Suppressor macrophage (primary cell): ENCODE measurements around the gene FHIT.
A peak's percentile ranks its signal among the peaks of the same experiment; 100 is the strongest.

Source experiments
- DNase-seq, 4 experiments: peaks; one replicate each; pipeline ENCODE4 v3.0.0-alpha.2; 2020 to 2022

FHIT gene

DNA sequence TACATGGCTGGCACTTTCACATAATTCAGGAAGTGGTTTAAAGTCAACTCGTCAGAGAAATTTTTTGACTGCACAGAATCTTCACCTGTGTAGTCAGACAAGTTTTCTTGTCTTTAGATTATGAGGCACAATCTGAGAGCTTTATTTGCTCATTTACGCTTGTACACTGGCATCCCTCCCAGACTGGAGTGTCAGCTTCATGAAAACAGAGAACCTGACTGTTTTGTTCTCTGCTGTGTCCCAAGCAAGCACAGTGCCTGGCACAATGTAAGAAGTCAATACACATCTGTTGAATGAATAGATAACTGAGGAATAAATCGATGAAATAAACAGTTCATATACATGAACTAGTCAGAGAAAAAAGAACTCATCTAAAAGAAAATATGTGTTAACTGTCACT is 1355.3 kb downstream of the FHIT start:
- DNase-seq: no peak

DNA sequence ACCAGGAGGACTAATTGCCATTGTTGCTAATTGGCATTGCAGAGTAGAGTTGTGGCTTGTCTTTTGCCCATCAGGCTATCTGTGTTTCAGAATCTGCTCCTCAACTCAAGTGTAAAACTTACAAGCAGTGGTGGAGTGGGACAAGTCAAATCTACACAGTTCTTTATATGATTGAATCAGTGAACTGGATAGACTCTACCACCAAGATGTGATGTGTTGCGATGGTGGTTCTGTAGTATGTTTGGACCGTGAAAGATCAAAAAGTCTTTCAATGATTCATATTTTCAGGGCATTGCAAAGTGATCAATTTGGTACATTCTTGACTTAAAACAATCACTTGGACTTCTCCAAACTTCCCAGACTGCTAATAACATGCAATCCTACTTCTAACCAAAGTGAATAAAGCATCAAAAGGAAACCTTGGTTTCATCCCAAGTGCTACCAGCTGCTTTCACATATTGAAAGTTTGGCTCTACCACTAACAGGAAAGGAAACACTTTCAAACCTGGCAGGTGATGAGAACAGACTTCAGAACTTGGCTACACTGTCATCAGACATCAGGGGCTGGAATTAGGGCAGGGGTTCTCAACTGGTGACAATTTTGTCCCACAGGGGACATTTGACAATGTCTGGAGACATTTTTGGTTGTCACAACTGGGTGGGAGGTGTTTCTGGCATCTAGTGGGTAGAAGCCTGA is 1356.7 kb downstream of the FHIT start:
- no peak for DNase-seq

DNA sequence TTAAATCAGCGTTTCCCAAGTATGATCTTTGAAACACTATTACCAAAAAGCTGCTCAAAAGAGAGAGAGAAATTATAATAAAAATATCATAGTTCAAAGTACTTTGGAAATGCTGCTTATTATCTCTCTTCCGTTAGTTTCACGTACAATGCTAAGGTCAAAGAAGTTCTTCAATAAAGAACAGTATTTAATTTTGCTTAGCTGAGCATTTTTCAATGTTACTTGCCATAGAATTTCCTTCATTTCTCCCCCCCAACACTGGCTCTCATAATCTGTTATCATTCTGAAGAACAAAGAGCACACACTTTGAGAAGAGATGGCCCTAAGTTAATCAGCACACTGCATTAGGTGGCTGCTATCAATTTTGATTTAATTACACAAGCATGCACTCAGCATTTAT is 1360.6 kb downstream of the FHIT start:
- no peak for DNase-seq

DNA sequence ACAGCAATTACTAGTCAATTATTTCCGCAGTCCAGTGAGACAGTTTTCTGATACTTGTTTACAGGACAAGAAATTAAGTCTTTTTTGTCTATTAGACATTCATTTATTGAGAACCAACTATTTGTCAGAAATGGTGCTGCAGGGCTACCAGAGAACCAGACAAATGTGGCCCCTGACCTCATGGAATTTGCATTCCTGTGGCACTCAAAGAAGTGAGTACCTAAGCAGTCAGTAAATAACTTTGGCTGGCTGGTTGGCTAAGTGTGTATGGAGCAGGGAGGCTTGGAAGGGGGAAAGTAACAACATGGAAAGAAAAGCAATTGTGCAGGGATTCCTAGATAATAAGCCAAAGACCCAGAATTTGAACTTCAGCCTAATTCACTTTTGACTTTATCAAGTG is 1364.5 kb downstream of the FHIT start:
- no peak for DNase-seq

DNA sequence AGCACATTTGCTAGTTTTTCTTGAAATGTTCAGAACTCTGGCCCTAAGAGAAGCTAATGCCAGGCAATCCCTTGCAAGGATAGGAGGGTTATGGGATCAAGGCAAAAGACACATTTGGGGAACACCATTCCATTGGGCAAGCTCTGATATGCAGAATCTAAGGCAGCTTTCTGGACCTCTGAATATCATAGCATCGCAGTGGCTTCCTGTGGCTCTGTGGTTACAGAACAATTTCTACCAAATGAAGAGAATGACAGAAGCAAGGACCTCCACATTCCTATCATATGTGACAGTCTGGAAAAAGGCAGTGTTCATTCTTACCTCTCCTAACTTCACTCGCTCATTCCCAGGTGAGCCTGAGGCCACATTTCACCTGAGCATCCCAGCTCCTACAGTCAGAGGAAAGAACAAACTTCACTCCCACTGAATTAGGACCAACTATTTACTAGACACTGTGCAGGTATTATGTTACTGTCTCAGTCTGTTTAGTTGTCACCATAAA is 1365.3 kb downstream of the FHIT start:
- DNase-seq: no peak

DNA sequence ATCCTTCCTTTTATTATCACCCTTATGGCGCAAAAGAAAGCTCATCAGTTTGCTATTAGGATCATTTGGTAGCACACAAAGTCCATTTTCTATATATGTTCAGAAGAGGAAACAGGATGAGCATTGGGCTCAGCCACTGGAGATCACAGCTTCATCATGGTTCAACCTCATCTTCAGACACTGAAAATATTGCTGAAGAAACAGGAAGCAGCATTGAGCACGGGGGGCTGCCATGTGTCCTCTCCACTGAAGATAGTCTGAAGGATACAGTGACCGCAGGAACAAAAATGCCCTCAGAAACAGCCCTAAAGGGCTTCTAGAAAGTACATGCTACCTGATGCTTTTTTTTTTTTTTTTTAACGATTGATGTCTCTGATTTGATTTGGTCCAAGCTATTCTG is 1366.2 kb downstream of the FHIT start:
- DNase-seq: peak in 3 of 4 experiments; percentile 37 to 56 (median 52)

DNA sequence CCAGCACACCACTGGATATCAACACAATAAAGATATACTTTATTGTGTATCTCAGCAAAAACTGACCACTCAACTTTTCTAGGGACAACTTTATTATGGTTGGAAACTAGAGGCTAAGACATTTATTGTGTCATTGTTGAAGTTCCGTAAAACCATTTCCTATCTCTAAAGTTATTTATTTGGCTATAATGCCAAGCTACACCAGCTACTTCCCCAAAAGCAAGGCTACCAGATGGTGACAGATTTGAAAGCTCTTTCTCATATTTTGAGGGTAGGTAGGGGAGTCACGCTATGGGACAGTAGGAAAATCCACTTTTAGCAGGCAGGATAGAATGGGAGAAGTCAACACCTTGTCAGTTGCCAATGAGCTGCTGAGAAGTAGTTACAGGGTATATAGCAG is 1366.8 kb downstream of the FHIT start:
- peak; percentile 57 to 87 (median 74) for DNase-seq

DNA sequence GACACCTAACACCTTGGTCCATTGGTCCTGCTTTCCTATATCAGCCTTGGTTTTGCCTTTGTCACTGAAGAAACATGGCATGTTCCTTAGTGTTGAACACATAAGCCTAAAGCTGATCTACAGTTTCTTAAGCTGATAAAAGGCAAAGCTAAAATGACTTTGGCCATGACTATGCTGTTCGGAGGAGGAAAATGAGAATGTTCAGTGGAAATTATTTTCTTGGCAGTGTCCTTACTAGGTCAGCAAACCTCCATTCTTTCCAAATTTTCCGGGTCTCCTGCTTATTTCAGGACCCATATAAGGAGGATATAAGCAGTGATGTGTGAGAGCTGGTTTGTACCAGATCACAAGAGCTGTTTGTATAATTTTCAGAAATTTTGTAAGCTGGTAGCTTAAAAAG is 1368.5 kb downstream of the FHIT start:
- no peak for DNase-seq

DNA sequence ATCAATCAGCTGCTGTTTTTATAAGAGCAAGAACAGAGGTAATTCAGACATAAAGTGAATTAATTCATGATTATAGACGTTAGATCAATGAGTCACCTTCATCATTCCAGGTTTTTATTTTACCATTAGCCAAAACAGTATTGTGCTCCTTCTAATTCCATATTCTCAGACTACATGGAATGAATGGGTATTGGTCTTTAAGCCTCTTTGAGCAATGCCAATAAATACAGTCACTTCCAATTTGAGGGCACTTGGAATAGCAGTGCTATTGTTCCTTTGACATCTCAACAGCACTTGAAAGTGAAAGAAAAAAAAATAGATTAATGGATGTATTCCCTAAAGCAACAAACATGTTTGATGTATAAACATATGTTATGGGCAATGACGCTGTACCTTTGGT is 1370.5 kb downstream of the FHIT start:
- DNase-seq: no peak

DNA sequence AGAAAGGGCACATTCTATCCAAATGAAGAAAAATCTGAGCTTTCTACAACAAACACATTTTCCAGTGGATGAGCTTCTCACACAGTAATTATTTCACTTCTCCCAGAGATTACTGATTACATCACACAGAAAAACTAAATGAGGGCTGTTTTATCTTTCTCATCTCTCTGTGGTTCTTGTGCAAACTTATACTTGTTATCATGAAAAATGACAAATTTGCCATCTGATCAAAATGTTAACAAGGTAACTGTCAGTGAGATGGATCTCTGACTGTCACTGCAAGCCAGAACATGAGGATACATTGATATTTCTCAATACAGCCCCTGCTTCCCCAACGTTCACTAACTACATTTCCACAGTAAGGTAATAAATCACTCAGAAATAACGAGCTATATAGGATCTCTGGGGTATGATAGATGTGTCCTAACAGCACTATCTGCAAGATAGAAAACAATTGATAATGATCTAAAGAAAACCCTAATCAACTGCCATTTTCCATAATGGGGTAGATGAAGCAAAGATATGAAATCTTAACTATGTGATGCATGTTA is 1372.1 kb downstream of the FHIT start:
- no peak for DNase-seq

DNA sequence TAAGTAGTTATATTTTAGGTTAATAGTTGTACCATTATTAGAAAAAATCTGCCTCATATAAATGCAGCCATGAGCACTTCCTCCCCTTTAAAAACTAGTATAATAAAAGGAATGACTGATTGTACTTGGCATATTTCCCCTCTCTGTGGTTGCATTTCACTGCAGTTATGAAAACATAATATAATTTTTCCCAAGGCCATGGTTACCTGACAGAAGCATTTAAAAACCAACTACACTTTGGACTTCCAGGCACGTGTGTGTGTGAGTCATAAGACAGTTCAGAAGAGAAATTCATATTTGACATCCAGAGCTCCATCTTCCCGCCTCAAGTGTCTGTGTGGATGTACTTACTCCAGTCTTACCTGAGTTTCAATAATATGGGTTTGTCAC is 1373.2 kb downstream of the FHIT start:
- DNase-seq: no peak

DNA sequence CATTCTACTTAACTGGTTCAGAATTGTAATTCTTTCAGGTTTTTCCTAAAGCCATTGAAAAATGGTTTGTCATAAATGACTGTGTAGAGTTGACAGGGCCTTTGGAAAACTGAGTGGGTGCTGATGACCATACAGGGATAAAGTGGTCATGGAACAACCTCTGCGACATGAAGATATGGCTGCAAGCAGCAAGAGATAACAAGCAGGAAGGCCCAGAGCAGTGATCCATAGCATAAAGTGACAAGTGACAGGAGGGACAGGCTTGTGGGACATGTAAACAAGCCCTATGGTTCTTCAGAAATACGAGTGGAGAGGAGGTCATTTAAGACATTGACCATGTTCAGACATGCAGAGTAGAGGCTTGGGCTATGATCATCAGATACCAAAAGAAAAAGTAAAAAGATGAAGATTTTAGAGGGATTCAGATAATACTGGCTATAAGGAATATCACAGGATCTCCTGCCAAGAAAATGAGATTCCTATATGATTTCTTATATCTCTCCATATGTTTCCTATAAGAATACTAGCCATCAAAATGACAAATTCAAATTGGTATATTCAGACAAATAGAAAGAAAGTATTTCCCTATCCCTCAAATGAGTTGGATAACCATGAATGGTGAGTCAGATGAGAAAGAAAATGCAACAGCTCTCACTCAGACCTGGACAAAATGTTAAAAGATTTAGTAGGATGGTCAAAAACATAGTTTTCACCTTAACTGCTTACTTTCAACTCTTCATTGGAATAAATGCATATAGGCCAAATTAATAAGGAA is 1373.8 kb downstream of the FHIT start:
- DNase-seq: no peak

DNA sequence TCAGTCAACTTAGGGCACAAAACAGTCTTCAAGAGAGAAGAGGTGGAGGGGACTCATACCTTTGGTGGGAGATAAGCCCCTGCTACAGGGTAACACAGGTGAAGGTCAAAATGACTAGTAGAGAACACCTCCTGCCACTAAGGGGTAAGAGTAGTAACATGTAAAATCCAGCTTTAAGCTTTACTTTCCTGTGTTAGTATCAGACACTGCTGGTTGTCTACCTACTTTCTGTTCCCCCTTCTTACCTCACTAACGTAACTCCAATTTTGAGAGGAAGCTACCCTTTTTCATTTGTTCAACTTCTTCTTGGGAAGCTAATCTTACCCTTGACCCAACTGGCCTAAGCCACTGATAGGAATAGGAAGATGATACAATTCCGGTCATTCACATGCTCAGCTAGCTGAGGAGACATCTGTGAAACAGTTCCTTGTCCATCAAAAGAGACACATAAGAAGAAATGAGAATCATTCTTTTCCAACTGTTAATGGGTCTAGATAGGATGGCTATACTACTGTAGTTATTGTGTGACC is 1374.7 kb downstream of the FHIT start:
- DNase-seq: peak in 3 of 4 experiments; percentile 27 to 63 (median 57)

DNA sequence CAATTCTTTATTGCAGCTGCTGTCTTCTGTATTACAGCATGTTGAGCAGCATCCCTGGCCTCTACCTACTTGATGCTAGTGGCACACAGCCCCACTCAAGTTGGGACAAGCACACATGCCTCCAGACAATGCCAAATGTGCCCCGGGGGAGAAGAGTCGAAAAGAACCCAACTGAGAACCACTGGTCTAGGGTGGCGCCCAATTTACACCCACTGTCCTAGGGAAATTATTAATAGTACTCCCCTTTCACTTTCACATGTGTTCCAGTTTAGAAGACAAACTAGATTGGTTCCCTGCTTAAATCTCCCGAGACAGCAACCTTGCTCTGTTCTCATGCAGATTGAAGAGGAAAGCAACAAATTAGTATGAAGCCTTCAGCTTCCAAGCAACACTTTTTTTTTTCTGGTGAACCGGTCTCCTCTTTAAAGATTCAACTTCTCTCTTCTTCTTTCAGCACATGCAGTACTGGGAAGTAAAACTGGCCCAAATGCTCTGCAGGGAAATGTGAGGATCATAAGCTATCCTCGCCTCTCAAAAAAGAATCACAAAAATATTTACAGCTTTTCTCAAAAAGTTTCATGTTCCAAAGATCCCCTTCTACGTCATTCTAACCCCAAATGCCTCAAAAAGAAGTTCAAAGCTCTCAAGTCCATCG is 1377.5 kb downstream of the FHIT start:
- DNase-seq: peak in 3 of 4 experiments; percentile 17 to 58 (median 23)

DNA sequence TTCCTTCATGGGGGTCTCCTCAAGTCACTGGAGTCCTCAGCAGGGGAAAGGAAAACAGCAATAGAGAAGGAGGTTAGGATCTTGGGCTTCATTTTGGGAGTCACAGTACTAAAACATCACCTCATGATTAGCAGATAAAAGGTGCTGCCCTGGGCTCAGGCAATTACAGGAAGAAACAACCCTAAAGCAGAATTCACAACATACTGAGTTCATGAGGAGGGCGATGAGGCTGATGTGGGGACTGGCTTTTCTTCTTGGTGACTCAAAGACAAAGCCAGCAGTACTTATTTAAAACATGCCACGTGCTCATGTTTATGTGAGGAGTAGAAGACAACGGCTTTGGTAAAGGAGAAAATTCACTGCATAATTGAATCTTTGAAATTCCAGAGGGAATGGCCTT is 1379.1 kb downstream of the FHIT start:
- no peak for DNase-seq

DNA sequence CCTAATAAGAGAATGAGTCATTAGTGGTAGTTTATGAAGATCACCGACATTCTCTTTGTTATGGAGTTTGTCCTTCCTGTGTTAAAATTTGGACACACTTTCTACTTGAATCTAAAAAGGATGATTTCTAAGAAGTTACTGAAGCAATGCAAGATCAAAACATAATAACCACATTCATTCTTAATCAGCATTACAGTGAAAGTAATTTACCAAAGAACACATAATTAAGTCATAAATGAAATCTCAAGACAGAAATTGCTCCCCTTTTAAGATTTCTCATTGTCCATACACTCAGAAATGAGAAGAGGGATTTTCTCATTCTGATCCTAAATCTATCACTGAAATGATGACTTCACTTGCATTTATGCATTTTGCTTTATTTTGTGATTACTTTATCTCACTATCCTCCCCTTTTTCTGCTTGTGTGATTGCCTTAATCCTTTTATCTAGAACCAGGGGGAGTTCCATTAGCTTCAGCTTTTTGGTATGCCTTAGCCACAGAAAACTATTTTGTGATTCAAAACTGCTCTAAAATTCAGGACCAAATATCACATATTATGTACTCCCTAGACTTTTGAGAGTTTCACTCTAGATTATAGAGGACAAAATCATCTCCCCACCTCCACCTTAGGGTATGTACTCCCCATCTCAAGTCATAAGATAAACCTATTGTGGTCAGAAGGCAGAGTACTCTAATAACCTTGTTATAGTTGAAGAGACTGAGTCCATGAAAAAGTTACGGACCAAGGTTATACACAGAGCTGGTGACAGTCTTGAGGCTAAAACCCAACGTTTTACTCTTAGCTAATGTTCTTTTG is 1383.9 kb downstream of the FHIT start:
- no peak for DNase-seq

DNA sequence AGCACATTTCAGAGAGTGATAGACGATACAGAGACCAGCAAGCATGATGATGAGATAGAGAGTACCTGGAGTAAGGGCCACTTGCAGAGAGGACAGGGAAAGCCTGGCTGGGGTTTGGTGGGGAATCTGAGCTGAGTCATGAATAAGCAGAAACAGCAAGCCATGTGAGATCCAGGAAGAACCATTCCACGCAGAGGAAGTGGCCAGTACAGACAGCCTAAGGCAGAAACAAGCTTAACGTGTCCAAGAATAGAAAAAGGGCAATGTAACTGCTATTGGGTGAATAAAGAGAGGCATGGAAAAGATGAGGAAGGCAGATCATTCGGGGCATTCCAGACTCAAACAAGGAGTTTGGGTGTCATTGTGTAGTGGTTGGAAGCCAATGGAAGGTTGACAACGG is 1385.2 kb downstream of the FHIT start:
- peak in 3 of 4 experiments; percentile 10 to 59 (median 41) for DNase-seq

DNA sequence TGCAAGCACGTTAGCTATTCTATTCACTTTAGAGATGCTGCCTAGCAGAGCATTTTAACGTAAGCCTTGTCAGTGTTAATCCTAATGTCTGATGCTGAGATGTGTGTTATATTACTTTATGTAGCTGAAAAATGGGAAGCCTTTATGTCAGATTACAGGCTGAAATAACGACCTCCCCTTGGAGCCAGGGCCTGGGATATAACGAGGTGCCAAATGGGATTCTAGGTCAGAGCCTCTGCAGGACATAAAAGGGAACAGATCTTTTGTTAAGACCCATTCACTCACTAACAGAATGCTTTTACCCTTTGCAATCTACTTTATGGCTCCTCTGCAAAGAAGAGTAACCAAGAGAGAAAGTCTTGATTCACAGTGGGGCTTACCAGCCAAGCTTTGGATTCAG is 1385.9 kb downstream of the FHIT start:
- no peak for DNase-seq

DNA sequence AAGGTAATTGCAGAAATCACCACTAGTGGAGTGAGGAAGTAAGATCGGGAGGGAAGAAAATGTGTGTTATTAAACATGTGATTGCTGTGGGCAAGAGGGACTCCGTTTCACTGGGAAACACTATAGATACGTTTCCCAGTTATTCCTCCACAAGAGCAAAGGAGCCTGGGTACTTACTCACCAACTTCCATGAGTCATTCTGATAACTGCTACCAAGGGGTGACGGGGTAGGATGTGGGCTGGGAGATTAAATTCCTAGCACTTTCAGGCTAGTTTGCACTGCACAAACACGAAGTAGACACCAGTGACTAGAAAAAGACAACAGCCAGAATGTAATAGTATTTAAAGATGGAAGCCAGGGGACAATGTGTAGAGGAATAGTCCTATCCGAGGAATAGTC is 1388.6 kb downstream of the FHIT start:
- no peak for DNase-seq

DNA sequence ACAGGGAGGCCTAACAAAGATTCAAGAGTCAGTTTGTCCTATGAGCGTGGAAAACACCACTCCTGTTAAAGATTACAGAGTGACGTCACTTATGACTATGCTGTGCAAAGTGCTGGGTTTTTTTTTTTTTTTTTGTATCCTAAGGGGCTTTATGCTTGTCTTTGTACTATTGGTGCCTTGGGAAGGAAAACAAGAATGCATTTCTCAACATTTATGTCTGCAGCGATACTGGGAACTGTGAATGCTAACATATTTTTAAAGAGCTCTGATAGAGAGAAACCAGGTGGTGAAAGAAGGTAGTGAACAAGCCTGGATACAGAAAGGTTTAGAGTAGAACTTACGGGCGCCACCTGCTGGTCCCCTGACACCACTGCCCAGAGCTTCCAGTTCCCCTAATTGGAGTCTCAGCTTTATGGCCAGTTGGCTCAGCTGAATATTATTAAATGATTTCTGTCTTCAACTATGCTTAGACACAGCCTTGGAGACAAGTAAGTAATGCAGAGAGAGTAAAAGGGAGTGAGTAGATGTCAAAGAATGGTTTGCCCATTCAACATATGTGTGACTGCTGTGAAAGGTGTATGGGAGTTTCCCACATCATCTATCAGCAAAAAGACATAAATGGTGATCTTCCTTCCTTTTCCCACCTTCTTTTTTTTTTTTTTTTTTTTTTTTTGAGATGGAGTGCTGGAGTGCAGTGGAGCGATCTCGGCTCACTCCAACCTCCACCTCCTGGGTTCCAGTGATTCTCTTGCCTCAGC is 1393.5 kb downstream of the FHIT start:
- peak; percentile 83 to 91 (median 90) for DNase-seq

DNA sequence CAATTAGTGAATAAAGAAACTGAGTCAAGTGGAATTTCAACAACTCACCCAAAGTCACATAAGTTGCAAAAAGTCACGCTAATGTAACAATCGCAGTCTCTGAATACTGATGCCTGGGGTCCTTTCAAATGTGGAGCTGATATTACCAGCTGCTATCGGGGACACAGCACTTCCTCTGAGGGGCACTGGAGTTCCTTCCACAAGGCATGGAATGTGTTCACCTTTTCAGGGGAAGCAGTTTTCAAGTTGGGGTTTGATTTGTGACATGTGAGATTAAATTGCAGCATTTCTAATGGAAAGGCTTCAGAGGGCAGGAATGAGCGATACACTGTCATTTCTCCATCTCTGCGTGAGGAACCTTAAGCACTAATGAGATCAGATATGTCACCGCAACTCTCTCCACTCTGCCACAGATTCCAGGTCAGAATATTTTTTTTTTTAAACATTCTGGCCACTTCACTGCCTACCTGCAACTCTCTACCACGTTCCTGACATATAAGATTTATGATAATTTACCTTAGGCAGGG is 1394.3 kb downstream of the FHIT start:
- DNase-seq: no peak
